GM18907 (cell line): ENCODE data around the gene PDGFB.

Source experiments
- ATAC-seq: cut with Tn5 transposase; IDR thresholded peaks from one replicate; pipeline ENCODE4 v1.9.1; 2021; ENCODE audit warnings: mild to moderate bottlenecking, moderate library complexity; ENCODE audit not compliant: unreplicated experiment

Gene PDGFB

DNA sequence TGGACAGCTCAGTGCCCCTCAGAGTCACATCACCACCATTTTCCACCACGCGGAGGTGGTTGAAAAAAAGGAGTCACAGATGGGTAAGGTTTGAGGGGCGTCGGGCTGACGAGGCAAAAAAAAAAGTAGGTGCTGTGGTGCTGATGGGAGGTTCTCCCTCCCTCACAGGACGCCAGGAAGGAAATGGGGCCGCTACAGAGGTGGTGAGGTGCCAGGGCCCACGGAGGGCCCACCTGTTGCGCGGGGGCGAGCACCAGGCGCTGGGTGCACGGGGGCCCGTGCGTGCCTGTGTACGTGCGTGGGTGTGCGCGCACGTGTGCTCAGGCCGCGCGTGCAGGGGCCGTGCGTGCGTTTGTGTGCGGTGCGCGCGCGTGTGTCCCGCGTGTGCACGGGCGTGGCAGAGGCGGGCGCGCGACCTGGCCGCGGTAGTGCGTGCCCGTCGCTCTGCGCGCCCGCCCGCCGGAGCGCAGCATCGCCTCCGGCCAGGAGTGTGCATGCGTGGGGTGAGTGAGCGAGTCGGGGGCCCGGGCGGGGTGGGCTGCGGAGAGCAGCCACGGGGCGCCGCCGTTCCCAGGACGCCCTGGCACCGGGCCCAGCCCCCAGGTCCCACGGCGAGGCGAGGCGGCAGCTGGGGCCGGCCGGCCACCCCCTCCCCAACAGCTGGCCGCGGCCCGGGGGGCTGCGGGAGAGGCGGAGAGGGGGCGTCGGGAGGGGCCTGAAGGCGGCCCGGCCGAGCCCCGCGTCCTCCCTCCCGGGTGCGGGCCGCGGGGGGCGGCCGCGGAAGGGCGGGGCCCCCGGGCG lies 2.8 kb downstream of the PDGFB start:
- ATAC-seq: no peak

DNA sequence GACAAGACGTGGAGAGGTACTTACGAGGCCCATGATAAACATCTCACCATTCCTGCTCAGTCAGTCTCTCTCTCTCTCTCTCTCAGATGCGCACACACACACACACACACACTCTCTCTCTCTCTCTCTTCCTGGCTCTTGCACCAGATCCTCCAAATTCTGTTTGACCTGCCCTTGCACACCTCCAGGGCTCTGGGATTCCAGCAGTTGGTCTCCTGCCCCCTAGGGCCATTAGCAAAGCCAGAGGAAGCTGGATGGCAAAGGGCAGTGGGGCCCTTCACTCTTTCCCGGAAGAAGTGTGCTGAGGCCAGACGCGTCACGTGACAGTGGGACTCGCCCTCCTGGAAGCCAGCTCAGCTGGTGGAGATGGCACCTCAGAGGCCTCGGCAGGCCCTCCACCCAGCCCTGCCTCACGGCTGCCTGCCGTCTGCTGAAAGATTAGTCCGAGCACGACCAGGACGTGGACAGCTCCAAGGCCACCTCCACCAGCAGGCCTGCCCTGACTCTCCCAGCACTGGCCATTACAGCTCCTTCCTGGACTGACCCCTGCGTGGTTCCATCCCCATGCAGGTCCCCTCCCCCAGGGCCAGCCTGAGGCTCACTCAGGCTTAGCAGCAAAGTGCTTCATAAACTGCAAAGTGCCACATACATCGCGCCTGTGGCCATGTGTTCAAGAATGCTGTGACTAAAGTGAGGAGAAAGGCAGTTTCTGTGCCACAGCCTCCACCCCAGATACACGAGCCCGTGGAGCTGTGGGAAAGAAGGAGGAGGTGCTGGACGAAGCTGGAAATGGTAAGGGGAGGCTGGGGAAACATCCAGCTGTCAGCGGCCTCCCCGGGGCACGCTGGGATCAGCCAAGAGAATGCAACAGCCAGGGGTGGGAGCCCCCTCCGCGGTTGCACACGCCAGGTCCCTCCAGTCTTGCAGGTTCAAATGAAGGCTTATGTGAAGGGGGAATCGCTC lies 3.7 kb downstream of the PDGFB start:
- no peak for ATAC-seq

DNA sequence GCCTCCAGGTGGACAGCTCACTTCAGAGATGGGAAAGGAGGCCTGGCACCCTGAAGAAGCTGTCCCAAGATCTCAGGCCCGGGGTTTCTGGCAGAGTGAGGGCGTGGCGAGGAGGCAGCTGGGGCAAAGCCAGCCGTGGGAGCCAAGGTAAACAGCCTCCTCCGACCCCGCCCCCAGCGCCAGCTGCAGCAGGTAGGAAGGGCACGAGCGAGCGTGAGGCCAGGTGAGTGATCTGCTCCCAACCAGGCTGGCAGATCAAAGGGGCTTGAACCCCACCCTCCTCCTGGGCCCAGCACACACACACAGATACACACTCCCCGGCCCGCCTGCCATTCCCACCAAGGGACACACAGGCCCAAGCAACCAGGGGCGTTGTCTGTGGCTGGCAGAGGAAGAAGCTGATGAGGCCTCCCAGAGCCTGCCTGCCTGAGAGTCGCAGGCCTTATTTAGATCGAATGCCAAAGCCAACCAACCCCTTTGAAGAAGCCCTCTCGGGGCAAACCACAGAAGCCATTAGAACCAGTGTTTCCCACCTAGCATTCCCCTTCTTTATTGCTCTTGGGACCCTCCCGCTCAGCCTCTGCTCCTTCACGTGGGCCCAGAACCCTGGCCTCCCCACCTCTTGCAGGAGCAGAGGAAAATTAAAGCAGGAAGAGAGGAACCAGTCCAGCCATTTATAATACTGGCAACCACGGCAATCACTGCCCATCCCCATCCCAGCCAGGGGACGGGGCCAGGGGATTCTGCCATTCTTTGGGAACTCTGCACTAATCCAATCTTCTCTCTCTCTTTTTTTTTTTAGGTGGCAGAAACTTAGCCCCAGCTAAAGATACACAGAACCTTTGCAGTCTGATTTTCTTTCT lies 5.0 kb downstream of the PDGFB start:
- no peak for ATAC-seq

DNA sequence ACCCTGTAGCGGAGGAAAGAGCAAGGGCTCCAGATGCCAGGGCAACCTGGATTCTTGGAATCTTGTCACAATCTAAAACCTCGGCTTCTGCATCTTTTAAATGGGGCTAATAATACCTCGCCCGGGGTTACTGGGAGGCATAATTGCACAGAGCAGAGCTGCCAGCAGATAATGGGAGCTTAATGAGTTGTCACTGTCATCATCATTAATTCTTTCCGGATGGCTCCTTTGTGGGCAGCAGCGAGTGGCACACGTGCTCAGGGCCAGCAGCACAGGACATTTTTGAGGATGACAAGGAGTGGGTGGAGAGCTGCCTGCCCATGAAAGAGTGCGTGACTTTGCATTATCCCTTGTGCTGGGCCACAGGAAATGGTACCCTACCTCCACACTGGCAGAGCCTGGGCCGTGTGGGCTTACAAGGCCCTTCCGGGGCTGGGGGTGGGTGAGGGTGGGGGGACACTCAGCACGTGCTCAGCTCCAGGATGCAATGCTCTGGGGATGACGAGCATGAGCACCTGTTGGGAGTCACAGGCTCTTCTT lies 5.7 kb downstream of the PDGFB start:
- ATAC-seq: no peak

GRCh38 chr22:39238561-39238960 lies 6.2 kb downstream of the PDGFB start:
- no peak for ATAC-seq

DNA sequence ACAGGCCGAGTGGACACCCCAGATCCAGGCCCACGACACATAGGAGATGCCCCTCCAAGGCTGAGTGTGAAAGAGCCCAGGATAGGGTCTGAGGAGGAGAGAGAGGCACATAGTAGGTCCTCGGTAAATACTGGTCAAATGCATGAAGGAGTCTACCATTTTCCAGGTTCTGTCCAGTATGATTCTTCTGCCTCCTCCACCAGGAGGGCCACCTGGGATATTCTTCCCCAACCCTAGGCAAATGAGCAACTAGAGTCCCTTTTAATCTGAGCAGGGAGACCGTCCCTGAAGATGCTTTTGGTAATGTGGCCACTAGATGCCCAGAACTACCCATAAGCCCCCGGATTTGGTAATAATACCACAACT lies 6.7 kb downstream of the PDGFB start:
- no peak for ATAC-seq

- no peak for ATAC-seq
Measured at GRCh38 chr22:39237318-39238100, 7.3 kb downstream of the PDGFB start.

GRCh38 chr22:39236321-39237317 lies 8.2 kb downstream of the PDGFB start:
- ATAC-seq: peak; percentile 51

DNA sequence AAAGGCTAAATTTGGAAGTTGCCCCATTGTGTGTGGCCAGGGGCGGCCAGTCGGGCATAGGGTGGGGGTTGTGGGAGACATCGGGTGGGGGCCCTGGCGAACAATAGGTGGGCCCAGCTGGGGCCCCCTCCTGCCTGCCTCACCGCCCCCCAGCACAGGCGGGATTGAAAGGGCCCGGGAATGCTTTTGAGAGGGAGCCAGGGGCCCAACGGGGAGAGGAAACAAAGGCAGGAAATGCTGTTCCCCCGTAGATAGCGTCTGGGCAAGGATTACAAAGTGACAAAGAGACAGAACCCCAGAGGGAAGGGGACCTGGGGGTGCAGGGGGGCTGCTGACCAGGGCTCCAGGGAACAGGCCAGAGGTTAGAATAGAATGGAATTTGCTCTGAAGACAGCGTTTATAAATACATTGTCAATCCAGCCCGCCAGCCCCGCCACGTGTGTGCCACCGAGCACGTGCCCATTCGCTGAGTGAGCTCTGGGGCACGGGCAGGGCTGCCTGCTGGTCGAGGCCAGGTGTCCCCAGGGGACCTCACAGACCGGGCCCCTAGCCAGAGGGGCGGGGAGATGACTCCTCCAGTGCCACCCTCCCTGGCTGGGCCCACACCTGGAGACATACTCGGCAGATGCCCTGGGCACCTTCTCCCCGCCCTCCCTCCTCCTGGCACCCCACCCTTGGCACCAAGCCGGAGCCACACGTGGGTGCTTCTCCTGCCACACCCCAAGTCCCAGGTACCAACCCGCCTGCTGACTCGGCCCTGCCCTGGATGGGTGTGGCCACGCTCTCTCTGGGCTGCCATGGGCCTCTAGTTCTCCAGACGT lies 9.7 kb downstream of the PDGFB start:
- no peak for ATAC-seq

DNA sequence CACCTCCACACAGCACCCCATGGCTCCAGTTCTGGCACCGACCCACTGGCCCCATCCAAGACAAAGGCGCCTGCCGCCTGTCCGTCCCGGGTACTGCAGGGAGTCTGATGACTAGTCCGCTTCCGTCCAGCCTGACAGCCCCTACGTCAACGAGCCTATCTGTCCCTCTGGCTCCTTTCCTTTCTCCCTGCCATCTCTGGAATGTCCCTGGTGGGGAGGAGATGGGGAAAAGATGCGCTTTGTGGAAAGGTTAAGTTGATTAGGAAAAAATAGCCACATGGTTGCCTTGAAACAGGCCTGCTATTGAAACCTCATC lies 10.4 kb downstream of the PDGFB start:
- no peak for ATAC-seq

DNA sequence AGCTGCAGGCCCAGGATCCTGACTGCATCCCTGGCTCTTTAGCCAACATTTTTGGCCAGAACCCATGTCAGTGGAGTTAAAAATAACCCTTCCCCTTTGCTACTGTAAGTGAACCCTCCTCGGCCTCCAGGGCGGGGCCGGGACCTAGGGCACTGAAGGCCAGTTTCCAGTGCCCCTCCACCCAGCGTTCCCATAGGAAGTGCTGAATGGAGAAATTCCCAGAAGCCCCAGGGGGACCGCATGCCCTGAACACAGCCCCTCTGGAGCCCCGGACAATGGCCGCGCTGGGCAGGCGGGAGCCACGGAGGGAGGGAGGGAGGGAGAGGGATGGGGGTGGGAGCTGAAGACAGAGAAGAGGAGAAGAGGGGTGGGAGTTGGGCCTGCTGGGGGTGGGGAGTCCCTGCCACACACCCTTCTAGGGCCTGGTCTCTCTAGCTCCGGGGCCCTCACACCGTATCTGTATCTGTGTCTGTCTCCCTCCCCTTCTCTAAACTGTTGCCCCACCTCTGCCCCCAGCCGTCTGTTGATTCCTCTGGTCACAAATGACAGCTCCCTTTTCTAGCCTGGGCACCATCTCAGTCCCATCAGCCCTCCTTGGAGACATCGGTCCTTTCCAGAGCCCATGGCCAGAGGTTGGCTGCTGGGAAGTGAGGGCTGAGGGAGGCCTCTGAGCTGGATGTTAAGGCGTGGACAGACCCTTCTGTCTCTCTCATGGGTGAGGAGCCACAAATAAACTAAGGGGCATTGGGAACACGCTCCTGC lies 10.9 kb downstream of the PDGFB start:
- no peak for ATAC-seq

- no peak for ATAC-seq
Measured at GRCh38 chr22:39232806-39233709, 11.7 kb downstream of the PDGFB start.

- ATAC-seq: no peak
Measured at GRCh38 chr22:39232246-39232645, 12.5 kb downstream of the PDGFB start.

DNA sequence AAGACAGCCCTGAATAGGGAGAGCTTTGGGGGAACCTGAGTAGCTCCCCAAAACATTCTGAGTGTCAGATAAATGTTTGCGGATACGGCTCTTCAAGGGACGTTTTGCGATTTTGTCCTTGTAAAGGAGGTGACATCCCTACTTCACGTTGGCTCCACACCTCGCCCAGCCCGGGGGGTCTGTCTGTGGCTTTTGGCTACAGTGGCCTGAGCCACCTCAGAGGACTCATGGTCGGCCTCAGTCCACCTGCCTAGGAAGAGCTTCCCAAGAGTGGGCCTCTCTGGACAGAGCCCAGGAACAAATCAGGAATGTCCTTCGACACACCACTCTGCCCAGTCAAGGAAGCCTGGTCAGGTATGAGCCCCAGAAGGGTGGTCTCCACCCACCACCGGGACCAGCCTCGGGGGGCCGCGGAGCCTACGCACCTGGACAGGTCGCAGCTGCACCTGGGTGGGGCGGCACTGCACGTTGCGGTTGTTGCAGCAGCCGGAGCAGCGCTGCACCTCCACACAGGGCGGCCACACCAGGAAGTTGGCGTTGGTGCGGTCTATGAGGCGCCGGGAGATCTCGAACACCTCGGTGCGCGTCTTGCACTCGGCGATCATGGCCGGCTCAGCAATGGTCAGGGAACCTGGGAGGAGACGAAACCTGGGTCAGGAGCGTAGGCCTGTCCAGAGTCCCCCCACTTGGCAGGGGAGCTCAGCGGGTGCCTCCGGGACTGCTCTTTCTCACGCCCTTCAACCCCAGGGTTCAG lies 13.4 kb downstream of the PDGFB start:
- no peak for ATAC-seq
